GM12891 (cell line): ENCODE results near the gene CPEB4.

Source experiments
- PAX5 ChIP-seq: IDR thresholded peaks from 2 replicates; pipeline ENCODE4 v1.6.1; 2011; ENCODE audit warnings: low read length, moderate library complexity, mild to moderate bottlenecking; ENCODE audit not compliant: insufficient read depth, severe bottlenecking
- POLR2A ChIP-seq: IDR thresholded peaks from 2 replicates; pipeline ENCODE4 v1.6.1; 2011; ENCODE audit warnings: low read depth, low read length, control low read depth
- POLR2AphosphoS5 ChIP-seq: IDR thresholded peaks from 2 replicates; pipeline ENCODE4 v1.6.1; 2011; ENCODE audit warnings: low read depth, low read length, control low read depth
- POU2F2 ChIP-seq: IDR thresholded peaks from 2 replicates; pipeline ENCODE4 v1.6.1; 2011; ENCODE audit warnings: low read depth, mild to moderate bottlenecking, control low read depth, low read length, moderate library complexity
- SPI1 ChIP-seq: IDR thresholded peaks from 2 replicates; pipeline ENCODE4 v1.6.1; 2011; ENCODE audit warnings: low read depth, low read length, control low read depth
- TAF1 ChIP-seq: IDR thresholded peaks from 2 replicates; pipeline ENCODE4 v1.6.1; 2011; ENCODE audit warnings: low read depth, low read length, control low read depth

DNA sequence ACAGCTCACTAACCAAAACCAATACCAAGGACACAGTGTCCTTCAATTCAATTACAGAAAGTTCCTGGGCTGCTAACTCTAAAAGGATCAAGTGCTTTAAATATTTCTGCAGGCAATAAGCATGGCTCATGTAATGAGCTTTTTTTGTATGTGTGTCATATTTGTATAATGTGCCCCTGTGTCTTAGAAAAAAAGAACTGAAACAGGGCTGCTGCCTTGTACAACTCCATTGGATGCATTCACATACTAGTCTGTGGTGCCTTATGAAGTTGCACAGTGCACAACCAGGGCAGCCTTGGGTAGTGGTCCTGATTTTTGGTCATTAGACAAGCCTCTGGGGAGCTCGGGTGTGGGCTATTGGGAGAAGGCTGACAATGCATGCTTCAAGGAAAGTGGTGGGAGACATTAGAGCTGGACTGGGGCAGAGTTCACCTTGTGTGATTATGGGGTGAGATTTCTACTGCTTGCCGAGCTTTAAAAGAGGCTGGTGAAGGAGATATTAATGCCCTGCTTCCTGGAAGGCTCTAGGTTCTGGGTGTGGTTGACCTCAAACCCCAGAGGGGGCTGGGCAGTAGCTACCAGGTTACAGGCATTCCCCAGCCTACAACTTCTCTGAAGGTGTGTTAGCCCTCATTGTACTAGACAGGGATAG is 3.6 kb upstream of the CPEB4 start:
- TF ChIP-seq POLR2A (no peak), TAF1 (no peak), POLR2AphosphoS5 (no peak), SPI1 (peak; percentile 74), PAX5 (no peak), POU2F2 (no peak)
